Measurements from ENCODE around the gene MYZAP.
A peak's percentile ranks its signal among the peaks of the same experiment; 100 is the strongest.

MYZAP gene

GRCh38 chr15:57705746-57706404 lies 114.2 kb downstream of the MYZAP start:
- no peak for DNase-seq

GRCh38 chr15:57706405-57707209 lies 114.9 kb downstream of the MYZAP start, which contains the start of gene POLR2M:
POLR2M (plus strand) TSS chr15:57706714; CDS start chr15:57706843, 129 bp downstream.
- DNase-seq = peak; percentile 88 to 90

- no peak for DNase-seq
Observed at GRCh38 chr15:57708047-57708446, 116.3 kb downstream of the MYZAP start.

- DNase-seq = no peak
Observed at GRCh38 chr15:57718309-57718708, 126.6 kb downstream of the MYZAP start.

- no peak for DNase-seq
Observed at GRCh38 chr15:57720867-57721266, 129.2 kb downstream of the MYZAP start.

GRCh38 chr15:57726411-57726810 lies 134.7 kb downstream of the MYZAP start:
- DNase-seq = no peak

- no peak for DNase-seq
Observed at GRCh38 chr15:57727031-57727430, 135.3 kb downstream of the MYZAP start.

GRCh38 chr15:57728436-57728835 lies 136.7 kb downstream of the MYZAP start:
- DNase-seq = no peak

GRCh38 chr15:57730876-57731275 lies 139.2 kb downstream of the MYZAP start:
- DNase-seq = no peak

- DNase-seq = no peak
Observed at GRCh38 chr15:57731530-57732103, 139.9 kb downstream of the MYZAP start.

- peak; percentile 59 to 61 for DNase-seq
Observed at GRCh38 chr15:57732526-57733331, 141.0 kb downstream of the MYZAP start.

- no peak for DNase-seq
Observed at GRCh38 chr15:57734860-57735259, 143.2 kb downstream of the MYZAP start.

Measured in stimulated activated CD4-positive, alpha-beta T cell treated with anti-CD3 and anti-CD28 coated beads, Interleukin-2, amount 100 ng/mL, for 24 hours (primary cell).